HG03342 (cell line): ENCODE data around the gene A3GALT2.
"Not testable (repeated sequence)": the region's sequence is repeated elsewhere in the genome, so short reads cannot be mapped to it uniquely, and the experiment has no call there.

Source experiments
- ATAC-seq: cut with Tn5 transposase; IDR thresholded peaks from one replicate; pipeline ENCODE4 v1.9.1; 2021; ENCODE audit warnings: mild to moderate bottlenecking, moderate library complexity; ENCODE audit not compliant: unreplicated experiment

A3GALT2 gene

DNA sequence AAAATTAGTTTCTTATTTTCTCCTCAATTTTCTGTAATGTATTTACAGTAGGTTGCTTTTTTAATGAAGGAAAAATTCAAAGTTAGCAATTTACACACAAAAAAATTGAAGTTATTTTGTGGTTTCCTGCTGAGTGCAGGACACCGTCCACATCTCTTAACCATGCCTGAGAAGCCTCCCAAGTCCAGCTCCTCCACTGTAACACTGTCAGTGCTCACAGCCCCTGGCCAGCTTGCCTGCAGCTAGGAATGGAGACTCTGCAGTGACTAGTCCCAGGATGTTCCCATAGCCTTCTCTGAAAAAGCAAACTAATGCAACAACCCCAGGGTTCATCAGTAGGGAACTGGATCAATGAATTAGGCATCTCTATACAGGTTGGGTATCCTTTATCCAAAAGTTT, 3.5 kb downstream of the A3GALT2 start:
- no peak for ATAC-seq

DNA sequence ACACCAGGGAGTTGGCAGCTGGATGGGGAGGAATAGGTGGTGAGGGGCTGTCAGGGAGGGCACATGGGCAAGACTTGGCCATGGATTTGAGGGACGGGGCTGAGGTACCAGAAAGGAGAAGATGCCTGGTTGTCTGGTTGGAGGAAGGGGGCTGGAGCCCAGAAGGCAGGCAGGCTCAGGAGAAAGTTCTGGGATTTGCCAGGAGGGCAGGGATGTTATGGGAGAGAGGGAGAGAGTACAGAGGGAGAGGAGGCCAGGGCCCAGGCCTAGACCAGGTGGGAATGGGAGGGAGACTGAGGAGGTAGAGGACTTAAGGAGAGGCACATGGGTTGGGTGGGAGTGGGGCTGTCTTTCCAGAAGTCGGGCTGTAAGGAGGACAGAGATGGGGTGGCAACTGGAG, 4.3 kb downstream of the A3GALT2 start:
- ATAC-seq = no peak

DNA sequence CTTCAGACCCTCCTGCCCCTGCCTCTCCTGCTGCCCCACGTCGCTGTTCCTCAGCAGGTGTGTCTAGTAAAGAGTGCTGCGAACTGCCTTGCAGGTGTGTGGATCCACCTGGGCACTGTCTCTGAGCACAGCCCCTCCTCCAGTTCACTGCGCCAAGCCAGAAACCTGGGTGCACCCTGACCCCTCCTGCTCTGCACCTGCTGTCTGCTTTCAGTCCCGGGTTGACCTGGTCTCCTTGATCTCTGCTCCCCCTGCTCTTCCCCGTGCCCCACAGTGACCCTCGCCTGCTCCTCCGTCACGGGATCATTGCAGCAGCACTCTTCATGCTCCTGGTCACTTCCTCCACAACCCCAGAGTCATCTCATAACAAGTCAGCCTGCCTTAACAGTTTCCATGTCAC, 6.5 kb downstream of the A3GALT2 start:
- ATAC-seq = no peak

DNA sequence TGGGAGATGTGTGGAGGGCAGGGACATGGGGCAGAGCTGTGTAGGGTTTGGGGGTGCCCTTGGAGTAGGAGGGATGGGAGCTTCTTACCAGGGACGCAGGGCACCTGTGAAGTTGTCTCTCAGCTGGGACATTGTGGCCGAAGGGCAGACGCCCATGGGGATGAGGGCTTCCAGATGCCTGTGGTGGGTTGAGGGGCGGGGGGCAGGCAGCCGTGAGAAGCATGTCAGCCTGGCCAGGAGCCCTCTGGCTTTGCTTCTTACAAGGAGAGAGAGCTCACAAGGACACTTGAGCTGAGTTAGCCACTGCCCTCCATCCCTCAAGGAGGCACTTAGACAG, 8.5 kb downstream of the A3GALT2 start:
- ATAC-seq = no peak

DNA sequence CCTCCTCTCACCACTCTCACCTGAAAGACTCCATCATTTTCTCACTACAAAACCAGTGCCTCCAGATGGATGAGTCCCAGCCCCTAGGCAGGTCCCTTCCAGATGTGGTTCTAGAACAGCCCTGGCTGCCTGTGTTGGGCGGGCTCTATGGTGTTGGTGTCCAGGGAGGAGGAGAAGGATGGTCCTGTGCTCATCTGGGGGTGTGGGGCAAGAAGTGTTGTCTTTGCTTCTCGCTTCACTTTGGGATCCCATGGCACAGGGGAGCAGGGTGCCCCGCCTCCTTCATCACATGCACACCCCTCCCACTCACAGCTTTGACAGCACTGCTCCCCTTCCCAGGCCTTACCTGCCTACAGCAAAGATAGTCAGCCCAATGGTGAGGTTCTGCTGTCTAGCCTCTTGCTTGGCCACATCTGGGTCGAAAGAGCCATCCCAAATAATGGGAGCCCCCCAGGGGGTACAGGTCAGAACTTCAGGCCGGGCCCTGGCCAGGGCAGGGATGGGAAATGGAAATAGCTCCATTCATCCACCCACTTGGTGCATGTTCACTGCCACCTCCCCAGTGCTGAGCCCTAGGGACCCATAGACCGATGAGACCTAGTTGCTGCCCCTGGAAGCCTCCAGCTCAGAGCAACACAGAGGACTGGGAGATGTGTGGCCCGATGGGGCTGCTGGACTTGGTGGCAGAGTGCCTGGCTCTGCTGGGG, 9.0 kb downstream of the A3GALT2 start:
- no peak for ATAC-seq

DNA sequence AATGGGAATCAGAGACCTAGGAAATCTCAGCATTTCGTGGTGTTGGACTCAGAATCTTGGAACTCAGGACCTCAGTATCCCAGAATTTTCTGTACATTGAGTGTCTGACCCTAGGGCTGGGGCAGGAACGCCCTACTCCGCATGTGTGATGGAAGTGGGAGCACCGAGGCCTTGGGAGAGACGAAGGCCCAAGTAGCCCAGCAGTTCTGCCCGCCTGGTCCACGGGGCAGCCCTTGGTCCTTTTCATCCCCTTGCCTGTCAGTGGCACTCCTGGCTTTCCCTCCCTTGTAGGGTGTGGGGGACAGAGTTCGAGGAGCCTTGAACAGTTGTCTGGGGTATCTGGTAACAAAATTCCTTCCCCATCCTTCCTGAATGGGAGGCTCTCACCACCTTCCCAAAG, 10.2 kb downstream of the A3GALT2 start:
- ATAC-seq = no peak

DNA sequence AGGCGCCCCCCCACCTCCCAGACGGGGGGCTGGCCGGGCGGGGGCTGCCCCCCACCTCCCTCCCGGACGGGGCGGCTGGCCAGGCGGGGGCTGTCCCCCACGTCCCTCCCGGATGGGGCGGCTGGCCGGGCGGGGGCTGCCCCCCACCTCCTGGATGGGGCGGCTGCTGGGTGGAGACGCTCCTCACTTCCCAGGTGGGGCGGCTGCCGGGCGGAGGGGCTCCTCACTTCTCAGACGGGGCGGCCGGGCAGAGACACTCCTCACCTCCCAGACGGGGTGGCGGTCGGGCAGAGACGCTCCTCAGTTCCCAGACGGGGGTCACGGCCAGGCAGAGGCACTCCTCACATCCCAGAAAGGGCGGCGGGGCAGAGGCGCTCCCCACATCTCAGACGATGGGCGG, 11.5 kb downstream of the A3GALT2 start:
- not testable (repeated sequence) for ATAC-seq

DNA sequence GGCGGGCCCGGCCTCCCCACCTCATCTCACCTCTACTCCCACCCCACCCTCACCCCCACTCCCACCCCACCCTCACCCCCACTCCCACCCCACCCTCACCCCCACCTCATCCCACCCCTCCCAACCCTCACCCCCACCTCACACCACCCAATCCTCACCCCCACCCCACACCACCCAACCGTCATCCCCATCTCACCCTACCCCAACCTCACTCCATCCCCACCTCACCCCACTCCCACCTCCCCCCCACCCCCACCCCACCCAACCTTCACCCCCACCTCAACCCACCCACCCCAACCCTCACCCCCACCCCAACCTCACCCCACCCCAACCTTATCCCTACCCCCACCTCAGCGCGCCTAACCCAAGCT, 13.4 kb downstream of the A3GALT2 start:
- ATAC-seq = no peak

DNA sequence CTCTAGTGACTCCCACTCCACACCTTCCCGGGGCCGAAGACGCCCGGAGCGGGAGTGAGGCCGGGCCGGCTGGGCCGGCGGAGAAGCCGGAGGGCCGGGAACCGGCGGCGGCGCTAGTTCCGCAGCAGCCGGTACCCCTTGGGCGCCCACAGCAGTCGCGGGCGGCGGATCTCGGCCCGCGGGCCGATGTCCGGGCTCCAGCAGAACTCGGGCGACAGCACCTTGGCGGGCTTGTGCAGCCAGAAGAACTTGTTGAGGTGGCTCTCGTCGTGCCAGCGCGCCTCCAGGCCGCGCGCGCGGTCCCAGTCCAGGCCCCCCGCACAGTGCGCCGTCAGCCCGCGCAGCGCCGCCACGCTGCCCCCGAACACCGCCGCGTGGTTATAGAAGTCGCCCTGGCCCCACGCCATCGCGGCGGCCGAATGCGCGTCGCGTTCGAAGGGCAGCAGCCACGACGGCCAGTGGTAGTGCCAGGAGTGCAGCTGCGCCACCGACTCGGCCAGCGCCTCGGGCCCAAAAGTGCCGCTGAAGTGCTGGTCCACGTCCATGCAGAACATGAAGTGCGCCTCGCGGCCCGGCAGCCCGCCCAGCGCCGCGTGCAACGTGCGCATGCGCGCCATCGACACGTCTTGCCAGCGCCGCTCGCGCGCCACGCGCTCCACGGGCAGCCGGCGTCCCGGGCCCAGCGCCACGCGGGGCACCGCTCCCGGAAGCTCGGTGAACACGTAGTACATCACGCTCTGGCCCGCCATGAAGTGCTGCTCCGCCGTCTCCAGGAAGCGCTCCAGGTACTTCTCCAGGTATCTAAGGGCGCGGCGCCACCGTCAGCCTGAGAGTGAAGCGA, 14.0 kb downstream of the A3GALT2 start:
- ATAC-seq = no peak

DNA sequence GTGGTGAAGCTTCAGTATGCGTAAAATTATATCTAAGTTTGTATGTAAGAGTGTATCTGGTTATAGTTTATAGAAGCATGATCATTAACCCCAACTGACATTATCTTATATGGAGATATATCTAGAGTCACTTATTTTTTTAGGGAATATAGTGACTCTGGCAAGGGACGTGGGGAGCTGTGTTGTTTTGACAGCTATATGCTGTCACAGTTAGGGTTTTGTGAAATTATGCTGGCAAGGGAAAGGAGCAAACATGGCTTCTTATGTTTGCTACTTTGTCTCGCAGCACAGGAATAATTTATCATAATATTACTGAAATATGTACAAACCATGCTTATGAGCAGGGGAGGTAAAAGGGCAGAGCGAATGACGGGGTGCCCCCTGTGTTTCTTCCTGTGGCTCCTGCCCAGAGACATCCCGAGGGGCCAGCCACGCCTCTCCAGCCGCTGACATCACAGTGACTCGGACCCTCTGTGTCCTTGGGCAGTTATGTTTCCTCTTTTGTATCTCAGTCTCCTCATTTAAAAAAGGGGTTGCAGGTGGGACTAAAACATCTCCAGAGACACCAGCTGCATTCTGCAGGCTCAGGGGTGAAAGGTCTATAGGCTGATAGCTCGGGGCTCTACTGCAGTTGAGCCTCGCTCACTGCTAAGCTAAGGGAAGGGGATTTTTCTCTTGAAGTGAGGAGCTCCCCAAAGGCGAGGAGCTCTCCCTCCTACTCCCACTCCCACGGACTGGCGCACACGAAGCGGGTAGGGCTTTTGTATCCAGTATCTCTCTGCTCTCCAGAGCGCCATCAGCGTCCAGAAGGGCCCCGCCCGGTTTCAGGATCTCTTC, 14.9 kb downstream of the A3GALT2 start:
- ATAC-seq = no peak

DNA sequence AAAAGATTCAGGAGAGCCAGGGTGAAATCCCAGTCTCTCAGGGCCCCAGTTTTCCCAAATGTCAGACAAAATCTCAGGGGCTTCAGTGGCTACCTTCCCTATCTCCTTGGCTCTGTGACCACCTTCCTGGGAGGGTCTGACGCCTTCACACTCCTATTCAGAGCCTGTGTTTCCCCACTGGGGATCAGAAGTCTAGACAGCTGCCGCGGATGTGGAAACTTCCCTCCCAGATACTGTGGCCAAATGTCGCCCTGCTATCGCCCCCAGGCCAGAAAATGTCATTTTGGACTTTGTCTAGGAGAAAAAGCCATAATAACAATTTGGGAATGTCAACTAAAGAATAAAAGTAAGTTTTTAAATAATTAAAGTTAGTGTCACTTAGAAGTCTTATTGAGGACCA, 15.9 kb downstream of the A3GALT2 start:
- ATAC-seq = no peak

DNA sequence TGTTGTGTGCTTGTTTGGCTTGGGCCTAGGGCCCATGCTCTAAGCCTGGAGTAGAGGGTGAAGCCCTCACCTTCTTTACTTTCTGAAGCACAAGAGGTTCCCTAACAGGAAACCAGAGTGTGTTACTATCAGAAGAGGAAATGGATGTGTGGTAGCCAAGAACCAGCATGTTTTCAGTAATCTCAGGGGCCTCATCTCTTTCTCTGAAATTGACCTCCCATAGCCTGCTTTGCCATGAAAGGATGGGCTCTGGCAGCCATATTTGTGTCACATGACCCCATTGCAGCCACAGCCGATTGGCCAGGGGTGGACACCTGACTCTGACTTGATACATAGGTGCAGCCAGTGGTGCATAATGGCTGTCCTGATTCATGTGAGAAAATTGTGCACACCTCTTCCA, 18.6 kb downstream of the A3GALT2 start:
- ATAC-seq = no peak

DNA sequence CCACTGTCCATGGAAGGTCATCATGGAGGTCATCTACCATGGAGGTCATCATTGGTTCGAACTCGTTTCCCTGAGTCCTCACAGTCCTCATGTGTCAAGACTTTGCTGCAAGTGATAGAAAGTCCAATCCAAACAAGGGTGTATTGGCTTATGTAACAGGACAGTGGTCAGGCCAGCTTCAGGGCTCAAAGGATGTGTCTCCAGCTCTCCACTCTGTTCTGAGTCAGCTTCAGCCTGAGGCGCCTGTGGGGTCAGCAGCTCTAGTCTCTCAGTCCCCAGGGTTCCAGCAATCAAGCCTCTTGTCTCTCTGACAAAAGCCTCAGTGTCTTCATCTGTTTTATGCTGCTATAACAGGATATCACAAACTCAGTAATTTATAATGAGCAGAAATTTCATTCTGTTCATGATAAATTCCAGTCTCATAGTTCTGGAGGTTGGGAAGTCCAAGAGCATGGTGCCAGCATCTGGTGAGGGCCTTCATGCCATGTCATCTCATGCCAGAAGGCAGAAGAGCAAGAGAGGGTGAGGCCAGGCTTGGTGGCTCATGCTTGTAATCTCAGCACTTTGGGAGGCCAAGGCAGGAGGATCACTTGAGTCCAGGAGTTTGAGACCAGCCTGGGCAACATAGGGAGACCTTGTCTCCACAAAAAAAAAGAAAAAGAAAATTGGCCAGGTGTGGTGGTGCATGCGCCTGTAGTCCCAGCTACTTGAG, 19.5 kb downstream of the A3GALT2 start:
- ATAC-seq = no peak

DNA sequence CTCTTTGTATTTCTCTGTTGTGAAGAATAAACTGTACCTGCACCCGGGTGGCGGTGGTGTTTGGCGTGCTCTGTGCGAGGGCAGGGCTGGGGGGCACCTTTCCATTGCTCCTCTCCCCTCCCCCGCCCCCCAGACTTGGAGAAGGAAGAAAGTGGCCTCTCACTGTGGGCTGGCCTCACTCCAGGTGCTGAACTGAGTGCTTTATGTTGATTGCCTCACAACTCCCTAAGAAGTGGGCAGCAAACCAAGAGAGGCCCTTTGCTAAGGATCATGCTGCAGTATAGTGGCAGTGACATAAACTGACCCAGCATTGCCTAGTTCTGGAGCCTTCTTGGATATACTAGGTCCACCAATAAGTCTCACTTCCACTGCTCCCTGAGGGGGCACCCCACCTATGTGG, 20.2 kb downstream of the A3GALT2 start:
- no peak for ATAC-seq

DNA sequence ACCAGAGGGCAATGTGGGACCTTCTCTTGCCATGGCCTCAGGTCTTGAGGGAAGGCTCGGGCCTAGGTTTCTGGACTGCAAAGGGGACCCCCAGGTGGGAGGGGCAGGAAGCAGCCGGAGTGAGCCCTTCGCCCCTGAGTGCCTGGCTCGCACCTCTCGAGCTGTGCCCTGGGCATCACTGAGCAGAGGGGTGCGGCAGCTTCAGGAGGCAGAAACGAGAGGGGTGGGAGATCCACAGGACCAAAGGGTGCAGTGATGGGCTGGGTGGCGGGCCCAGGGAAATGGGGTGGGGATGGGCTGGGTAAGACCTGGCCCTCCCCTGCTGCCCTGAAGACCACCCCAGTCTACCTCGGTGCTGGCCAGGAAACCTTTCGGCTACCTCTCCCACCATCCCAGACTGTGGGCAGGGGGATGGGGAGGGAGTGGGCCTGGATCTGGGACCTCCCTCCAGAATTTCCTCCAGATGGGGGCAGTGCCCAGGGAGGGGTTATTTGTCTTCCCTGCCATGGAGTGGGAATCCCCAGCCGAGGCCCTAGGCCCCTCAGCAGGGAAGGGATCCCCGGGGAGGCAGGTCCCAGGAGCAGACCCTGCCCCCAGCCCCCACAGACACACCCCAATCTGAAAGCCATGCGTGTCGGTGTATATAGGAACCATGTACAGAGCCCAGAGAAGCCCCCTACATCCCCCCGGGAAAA, 21.3 kb downstream of the A3GALT2 start:
- ATAC-seq = no peak

DNA sequence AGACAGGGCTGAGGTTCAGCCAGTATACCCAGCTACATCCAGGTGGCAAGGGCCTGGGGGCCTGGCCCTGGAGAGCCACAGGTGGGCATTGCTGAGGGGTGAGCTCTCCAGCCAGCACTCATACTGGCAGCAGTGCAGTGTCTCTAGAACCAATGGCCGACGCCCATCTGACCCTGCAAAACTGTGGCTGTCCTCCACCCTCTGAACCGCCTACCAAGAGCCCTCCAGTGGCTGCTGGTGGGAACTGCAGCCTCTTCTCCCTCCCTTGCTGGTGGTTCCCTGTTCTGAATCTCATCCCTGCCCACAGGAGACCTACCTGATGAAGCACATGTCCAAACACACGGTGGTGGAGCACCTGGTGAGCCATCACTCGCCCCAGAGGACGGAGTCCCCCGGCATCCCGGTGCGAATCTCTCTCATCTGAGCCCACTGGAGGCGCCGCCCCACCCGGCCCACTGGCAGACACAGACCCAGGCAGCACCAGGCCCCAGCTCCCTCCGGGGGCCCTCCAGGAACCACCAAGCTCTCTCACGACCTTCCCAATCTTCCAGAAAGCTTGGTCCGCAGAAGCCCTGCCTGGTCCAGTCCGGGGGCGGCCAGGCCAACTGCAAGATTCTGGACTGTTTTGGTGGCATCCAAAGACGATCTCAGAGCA, 22.1 kb downstream of the A3GALT2 start:
- no peak for ATAC-seq

DNA sequence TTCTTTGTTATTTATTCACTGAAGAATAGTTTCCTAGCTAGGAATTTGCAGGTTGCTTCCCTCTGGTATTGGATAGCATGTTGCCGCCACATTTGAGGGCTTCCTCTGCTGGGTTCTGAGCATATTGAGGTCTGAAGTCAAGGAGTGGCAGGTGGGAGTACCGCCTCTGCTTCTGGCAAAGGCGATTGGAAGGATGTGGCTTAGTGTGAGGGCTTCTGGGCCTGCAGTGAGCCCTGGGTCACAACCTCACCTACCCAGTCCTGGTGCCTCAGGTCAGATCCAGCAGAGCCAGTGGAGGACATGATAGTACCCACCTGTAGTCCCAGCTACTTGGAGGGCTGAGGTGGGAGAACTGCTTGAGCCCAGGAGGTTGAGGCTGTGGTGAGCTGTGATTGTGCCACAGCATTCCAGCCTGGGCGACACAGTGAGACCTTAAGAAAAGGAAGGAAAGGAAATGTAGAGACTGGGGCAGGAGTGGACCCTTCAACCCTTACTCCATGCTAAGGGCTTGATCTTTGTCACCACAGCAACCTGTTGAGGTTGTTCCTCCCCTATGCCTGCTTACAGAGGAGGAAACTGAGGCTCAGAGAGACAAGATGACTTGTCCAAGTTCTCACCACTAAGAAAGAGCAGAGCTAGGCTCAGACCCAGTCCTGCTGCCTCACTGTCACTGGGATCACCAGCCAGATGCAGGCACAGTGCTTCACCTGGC, 22.8 kb downstream of the A3GALT2 start:
- no peak for ATAC-seq

DNA sequence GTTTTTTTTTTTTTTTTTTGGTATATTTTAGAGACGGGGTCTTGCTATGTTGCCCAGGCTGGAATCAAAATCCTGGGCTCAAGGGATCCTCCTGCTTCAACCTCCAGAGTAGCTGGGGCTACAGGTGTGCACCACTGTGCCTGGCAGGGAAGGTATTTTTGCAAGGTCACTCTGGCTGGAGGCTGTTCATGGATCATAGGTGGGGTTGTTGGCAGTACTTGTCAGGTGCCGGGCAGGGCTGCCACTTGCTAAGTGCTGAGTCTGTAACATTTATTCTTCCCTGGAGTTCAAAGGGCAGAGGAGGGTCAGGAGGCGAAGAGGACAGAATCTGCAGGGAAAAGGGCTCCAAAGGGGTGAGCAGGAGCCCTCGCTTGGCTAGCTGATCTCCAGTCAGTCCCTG, 24.1 kb downstream of the A3GALT2 start:
- ATAC-seq = no peak

DNA sequence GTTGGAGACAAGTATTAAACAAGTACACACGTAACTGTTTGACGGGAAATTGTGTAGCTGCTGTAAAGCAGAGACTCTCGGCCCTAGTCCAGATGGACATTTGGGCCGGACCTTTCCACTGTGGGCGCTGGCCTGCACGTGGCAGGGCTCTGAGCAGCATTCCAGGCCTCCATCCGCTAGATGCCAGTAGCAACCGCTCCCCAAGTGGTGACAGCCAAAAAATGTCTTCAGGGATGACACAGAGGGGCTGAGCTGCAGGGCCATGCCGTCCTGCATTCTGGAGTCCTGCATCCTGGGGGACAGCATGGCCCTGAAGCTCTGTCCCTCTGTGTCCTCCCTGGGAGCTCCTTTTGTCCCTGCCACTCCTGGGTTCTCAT, 24.8 kb downstream of the A3GALT2 start:
- ATAC-seq = no peak
